Gastrocnemius medialis (tissue), 4 donors: ENCODE data around the gene ZNF396.

Experiments used
- CTCF ChIP-seq, 5 experiments: fragments of 450-650 bp in 3 of 5; fragments of 200-600 bp in 2 of 5; sonication (generic) in 2 of 5; IDR thresholded peaks in 4 of 5; conservative IDR thresholded peaks in 1 of 5; 1 replicate in 4 of 5; 2 replicates in 1 of 5; pipeline ENCODE4 v1.5.1; 2016 to 2019; ENCODE audit warnings: antibody characterized with exemption in 5 of 5, mild to moderate bottlenecking in 3 of 5, moderate library complexity in 3 of 5
- POLR2A ChIP-seq, 2 donors: fragments of 450-650 bp; IDR thresholded peaks; one replicate each; pipeline ENCODE4 v1.6.1; 2017; ENCODE audit warnings: antibody characterized with exemption in 2 of 2, mild to moderate bottlenecking in 2 of 2, moderate library complexity in 2 of 2

- TF ChIP-seq CTCF (IDR thresholded peaks at IDR 0.05 in 4 of 5, conservative IDR thresholded peaks at IDR 0.05 in 1 of 5) (no peak), POLR2A (IDR thresholded peaks at IDR 0.05) (no peak)
Measured at GRCh38 chr18:35410561-35410960, 33.4 kb upstream of the ZNF396 start.
